ENCODE measurements around the gene HACD4.

Gene HACD4, protein sequence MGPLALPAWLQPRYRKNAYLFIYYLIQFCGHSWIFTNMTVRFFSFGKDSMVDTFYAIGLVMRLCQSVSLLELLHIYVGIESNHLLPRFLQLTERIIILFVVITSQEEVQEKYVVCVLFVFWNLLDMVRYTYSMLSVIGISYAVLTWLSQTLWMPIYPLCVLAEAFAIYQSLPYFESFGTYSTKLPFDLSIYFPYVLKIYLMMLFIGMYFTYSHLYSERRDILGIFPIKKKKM

DNA sequence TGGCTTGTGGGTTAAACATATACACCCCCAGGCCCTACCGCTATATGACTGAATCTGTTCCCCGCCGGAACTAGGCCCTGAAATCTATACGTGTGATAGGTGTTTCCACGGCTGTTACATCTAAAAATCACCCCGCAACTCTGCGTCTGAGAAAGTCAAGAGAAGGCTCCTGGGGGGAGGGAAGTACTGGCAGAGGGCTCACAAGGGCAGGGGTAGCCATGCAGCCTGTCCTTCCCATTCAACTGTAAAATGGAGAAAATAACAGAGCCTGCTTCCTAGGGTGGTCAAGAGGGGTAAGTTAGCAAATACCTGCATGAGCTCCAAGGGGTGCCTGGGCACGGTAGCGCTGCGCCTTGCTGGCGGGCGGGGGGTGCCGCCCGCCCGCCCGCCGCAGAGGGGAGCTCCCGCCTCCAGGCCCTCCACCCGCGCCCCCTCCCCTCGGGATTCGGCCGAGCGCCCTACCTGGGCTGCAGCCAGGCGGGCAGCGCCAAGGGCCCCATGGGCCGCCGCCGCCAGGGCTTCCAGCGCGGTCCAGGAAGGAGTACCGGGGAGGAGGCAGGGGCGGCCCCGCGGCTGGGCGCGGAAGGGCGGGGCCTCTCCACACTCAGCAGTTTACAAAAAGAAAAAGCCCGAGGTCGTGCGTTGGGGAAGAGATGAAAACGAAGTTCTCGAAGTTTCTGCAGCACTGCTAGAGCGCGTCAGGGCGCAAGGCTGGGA is at the start of gene HACD4:
Gene HACD4, minus strand, starts transcription at position 550 of the 717 bp plus-strand sequence. Its CDS starts 50 bp downstream, at position 500.
- peak; percentile 54 to 66 for DNase-seq

DNA sequence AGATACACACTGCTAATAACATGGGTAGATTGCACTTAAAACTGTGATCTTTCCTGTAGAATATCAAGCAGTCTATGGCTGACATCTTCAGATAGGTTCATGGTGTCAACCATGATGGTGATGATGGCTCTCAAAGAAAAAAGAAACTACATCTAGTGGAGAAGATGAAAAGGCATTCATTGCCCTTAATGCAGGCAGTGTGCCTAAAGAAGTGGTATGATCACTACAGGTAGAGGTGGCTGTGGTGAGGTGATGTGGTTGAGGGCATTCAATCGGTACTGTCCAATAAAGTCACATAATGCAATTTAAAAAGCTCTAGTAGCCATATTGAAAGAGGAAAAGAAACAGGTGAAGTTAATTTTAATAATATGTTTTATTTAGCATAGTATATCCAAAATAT is 49.4 kb upstream of the HACD4 start:
- DNase-seq: no peak

DNA sequence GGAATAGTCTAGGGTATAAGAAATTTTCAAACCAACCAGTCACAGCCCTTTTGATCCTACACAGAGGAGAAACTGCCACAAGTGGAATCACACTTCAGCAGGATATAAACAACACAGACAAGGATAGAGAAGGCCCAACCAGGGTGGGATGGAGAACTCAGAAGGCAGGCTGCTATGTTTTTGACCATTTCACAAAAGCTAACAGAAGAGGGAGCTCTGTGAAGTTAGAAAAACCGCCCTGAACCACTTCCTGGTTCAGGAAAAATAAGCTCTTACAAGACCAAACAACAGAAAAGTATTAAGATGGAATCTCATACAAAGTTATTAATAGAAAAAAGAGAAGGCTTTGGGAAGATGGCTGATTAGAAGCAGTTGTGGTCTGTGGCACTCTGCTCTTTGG is 47.3 kb upstream of the HACD4 start:
- no peak for DNase-seq

DNA sequence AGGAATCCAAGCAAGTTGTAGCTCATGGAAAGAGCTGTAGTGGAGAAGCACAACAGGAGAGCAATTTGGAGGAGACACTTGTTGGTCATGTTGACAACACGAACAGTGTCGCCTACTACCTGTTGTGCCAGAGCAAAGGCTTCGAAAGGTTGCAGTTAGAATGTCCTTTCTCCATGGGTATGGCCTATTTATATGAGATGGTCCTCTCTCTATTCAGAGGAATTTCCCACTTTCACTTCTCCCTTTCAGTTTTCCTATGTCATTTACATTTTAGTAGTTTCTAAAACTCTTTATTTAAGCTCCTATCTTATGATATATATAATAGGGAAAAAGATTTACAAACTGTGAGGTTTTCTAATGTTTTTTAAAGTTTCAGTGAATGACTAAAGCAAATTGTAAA is 46.3 kb upstream of the HACD4 start, which contains the start of gene IFNB1:
Gene IFNB1, minus strand, starts transcription at position 162 of the 400 bp plus-strand sequence. Its CDS starts 73 bp downstream, at position 89.
- DNase-seq: no peak

DNA sequence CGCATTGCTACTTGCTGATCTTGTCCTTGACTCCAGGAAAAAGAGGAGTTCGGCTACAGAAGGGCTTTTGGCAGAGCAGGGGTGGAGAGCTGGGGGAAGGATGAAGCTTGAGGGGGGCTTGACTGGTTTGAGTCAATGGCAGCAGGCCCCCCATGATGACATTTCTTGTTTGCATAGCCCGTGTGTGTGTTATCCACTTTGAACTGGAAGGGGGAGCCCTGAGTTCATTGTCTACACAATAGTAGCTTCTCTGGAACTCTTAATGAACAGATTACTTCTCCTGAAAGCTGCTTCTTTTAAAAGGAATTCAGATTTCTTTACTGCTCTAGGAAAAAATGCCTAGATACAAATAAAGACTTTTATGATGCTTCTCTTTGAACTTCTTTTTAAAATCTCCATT is 44.0 kb upstream of the HACD4 start:
- no peak for DNase-seq

DNA sequence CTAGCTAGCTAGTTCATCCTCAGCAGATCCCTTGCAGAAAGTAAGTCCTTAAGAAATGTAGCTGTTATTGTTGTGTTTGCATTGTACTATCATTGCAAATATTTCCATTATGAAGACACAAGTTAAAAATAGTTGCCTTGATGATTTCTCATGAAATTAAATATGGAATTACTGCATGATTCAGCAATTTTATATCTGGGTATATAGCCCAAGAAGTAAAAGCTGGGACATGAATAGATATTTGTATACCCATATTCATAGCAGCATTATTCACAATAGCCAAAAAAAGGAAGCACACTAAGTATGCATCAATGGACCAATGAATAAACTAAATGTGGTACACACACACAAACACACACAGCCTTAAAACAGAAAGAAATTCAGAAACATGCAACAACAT is 39.5 kb upstream of the HACD4 start:
- no peak for DNase-seq

DNA sequence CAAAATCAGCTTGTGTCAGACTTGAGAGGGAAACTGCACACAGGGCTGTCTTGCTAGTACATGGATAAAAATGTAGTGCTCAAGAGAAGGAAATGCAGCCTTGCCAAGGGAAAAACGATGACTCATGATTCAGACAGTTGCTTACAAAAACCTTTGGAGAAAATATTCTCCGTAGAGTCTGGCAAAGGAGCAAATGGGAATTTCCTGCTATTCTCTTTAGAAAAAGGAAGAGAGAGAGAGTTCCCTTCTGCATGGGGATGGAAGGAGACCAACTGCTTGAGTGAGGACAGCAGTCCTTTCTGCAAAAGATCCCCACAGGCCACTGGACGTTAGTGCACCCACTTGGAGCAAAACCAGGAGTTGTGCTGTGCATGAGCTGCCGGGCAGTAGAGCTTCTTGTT is 38.7 kb upstream of the HACD4 start:
- no peak for DNase-seq

DNA sequence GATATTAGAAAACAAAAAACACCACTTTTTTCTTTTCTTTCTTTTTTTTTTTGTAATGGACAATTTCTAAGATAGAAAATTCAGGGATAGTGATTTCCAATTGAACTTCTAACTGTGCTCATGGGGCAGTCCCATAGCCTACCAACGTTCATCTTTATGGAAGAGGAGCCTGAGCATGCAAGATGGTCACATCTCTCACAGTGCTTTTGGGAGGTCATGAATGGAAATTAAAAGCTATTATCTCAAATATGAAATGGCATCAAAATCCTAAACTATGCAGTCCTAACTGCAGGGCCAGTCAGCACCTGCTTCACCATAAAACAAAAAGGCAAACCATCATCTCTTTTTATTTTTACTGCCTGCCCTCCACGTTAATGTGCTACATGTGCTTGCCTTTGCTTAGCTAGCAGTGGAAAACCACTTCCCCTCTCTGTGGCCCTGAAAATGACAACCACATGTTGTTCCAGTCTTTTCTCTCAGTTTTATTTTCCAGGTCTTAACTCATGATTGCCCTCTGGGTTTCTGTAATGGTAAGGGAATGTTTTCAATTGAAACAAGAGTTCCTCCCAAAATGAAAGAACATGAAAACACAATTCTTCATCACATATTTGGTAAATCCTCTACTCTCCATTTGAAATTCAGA is 29.6 kb upstream of the HACD4 start:
- DNase-seq: peak in 1 of 2 experiments; percentile 8

DNA sequence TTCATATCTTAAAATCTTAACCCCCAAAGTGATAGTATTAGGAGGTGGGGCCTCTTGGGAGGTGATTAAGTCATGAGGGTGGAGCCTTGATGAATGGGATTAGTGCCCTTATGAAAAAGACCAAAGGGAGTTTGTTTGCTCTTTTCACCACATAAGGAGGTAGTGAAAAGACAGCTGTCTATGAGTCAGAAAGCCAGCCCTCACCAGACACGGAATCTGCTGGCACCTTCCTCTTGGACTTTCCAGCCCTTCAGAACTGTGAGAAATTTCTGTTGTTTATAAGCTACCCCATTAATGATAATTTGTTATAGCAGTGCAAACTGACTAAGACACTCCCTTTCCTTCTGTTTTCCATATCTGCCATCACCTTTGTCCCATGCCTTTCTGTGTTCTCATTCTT is 25.5 kb upstream of the HACD4 start:
- no peak for DNase-seq

DNA sequence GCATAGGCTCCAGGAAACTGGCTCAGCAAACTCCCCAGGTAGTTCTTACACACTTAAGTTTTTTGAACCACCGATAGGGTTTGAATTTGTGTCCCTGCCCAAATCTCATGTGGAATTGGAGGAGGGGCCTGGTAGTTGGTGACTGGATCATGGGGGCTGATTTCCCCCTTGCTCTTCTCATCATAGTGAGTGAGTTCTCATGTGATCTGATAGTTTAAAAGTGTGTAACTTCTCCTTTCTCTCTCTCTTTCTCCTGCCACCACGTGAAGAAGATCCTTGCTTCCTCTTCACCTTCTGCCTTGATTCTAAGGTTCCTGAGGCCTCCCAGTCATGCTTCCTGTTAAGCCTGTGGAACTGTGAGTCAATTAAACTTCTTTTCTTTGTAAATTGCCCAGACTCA is 22.4 kb upstream of the HACD4 start:
- no peak for DNase-seq

DNA sequence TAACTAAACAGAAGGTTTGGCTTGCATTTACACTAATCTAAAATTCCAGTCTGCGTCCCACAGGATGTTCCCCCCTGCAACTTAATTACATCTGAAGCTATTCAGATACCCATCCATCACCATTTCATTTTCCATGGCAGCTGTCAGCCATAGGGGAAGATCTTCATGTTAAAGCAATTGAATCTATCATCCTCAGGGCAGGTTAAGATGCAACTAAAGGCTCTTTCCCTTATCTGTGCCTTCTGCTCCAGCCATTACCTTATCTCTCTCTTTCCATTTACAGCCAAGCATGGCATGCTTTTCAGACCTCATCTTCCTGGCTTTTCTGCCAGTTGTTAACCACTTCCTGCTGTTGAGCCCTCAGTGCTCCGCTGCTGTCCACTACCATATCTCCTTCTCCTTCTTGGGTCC is 15.8 kb upstream of the HACD4 start:
- DNase-seq: no peak

DNA sequence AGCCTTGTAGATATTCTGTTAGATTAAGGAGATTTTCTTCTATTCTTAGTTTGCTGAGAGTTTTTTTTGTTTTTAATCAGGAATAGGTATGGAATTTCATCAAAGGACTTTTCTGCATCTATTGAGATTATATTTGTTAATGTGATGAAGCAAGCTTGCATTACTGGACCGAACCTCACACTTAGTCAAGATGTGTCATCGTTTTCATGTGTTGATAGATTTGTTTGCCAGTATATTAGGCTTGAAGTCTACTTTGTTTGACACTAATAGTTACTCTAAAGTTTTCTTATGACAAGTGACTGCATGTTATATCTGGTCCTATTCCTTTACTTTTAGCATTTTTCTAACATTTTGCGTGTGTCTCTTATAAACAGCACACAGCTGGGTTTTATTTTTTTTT is 12.4 kb upstream of the HACD4 start:
- DNase-seq: no peak

DNA sequence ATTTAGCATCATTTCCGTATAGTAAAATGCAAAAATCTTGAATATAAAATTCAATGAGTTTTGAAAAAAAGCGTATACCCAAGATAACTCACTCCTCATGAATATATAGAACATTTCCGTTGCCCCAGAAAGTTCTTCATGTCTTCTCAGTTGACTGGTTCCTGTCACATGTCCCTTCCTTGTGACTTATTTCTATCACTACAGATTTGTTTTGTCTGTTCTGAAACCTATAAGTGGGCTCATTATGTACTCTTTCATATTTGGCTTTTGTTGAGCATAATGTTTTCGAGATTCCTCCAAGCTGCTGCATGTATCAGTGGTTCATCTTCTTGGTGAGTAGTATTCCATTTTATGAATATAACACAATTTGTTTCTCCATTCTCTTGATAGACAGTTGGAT is 11.0 kb upstream of the HACD4 start:
- no peak for DNase-seq

DNA sequence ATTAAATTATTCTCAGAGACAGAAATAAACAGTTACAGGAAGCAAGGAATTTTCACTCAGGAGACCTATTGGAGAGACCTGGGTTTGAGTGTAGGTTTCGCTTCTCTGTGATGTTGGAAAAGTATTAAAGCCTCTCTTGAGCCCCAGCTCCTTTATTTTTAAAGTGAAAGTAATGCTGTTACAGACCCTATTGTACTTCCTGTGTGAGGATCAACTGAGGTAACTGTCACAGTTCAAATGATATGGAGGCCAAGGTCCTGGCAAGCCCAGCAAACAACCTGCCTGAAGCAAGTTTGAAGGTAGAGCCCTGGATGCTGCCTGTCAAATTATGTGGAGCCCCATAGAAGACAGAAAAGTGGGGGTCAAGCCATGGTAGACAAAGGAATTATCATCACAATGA is 7.9 kb upstream of the HACD4 start:
- DNase-seq: no peak

DNA sequence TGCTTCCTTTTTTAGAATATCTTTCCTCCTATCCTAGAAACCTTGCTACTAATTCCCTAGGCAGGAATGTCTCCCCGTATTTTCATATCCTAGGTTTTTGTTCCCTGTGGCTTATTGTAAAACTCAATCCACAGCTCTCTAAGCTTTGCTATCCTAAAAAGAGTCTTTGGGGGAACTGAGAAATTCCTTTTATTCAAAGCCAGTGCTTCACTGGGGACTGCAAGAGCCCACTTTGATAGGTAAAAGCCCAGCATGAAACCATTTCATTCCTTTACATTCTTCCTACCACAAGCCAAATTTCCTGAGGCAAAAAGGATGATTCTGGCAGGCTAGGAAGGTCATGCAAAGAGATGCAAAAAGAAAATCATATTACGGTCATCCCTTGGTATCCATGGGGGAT is 5.8 kb upstream of the HACD4 start:
- no peak for DNase-seq

DNA sequence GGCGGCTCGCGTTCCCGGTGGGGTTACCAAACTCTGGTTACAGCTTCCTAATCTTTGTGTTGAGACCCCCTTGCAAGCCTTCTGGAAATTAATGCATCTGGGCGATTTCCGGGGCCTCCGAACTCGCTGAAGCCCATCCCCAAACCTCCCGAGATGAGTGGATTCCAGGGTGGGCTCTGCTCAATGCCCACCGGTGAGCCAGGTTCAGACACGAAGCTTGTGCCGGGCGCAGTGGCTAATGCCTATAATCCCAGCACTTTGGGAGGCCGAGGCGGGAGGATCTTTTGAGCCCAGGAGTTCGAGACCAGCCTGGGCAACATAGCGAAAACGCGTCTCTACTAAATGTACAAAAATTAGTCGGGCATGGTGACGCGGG is 356 bp upstream of the HACD4 start:
- DNase-seq: no peak

DNA sequence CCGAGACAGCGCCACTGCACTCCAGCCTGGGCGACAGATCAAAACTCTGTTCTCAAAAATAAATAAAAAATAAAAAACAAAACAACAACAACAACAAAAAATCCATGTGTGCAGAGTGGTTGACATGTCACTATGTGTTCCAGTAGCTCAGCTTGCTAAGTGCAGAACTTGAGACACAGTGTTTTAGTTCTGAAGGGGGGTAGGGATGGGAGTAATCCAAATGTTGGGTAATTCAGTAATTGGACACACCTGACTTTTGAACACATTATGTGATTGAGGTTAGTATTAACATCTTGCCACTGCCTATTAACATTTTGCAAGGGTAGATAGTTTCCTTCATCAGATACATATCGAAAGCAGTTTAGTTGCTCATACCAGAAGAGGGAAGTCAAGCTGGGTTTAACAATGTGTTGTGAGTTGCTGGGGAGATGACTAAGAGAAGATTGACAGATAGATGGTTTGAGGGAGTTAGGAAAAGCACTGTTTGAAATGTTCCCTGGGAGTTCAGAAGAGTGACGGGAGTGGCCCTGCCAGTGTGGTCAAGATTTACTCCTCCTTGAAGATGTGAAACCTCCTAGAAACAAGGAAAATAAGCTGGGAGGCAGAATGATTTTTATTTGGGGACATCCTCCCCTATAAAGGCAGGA is 928 bp downstream of the HACD4 start:
- peak; percentile 11 to 26 for DNase-seq

DNA sequence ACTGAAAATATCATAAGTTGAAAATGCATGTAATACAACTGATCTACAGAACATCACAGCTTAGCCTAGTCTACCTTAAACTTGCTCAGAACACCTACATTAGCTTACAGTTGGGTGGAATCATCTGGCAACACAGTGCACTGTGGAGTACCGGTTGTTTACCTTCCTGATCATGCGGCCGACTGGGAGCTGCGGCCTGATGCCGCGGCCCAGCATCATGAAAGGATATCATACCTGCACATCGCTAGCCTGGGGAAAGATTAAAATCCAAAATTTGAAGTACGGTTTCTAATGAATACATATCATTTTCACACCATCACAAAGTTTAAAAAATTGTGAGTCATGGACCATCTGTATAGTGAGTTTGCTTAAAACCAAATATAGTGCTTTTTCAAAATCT is 1.8 kb downstream of the HACD4 start:
- DNase-seq: no peak

DNA sequence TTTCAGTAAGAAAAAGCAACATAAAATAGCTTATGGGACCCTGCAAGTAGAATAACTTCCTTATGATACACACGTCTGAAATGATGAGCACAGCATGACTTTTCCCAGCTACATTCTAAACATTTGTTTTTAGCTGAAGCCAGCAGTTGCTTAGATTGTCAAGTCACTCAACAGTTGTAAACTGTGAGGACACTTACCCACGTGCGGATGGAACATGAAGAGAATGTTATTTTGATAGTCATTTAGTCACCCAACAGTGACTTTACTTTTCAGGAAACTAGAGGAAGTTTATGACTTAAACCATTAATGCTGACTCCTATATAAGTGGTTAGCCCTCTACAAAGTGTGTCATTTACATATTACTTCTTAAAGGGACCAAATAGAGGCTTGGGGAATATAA is 3.0 kb downstream of the HACD4 start:
- DNase-seq: no peak

DNA sequence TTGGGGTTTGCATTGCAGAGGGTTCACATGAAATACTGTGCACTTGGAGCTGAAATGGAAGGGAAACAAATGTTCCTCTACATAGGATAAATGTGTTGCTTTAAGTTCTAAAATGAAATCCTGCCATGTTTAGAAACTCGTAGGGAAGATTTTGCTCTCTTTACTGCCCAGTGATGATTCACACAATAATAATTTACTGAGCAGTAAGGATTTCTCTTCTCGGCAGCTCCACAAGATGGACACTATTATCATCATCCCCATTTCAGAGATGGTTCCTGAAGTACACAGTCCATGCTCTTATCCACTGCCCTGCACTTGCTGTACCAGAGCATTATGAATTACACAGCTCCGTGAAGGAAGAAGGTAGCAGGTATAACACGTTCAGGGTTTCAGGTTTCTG is 4.1 kb downstream of the HACD4 start:
- DNase-seq: no peak

DNA sequence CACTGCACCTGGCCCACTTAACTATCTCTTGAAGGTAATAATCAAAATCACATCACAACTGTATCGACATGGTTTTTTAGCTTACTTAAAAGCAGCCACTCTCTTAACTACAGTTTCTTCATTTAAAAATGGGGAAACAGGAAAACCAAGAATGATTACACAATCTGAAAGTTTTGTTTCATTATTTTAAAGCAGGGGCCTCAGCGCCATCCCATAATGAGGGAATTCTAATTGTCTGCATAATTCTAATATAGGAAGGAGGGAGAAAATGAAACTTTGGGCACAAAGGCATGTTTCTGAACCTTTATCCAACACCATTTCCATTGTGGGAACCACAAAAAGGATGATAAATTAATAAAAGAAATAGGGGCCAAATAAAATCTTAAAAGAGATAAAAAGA is 7.6 kb downstream of the HACD4 start:
- DNase-seq: no peak

DNA sequence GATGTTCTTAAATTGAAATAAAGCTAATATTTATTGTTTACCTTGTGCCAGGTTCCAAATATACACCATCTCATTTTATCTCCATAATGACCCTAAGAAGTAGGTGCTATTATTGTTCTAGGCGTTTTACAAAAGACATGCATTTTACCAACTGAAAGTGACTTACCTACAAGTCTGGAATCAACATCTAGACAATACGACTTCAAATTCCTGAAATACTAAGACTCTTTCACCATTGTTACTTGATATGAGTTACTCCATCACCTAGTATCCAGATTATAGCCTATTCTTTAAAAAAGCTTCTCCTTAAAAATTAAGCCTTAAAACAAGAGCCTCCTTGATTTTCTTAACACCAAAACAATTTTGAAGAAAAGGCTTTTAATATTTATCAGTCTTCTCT is 13.3 kb downstream of the HACD4 start:
- no peak for DNase-seq

DNA sequence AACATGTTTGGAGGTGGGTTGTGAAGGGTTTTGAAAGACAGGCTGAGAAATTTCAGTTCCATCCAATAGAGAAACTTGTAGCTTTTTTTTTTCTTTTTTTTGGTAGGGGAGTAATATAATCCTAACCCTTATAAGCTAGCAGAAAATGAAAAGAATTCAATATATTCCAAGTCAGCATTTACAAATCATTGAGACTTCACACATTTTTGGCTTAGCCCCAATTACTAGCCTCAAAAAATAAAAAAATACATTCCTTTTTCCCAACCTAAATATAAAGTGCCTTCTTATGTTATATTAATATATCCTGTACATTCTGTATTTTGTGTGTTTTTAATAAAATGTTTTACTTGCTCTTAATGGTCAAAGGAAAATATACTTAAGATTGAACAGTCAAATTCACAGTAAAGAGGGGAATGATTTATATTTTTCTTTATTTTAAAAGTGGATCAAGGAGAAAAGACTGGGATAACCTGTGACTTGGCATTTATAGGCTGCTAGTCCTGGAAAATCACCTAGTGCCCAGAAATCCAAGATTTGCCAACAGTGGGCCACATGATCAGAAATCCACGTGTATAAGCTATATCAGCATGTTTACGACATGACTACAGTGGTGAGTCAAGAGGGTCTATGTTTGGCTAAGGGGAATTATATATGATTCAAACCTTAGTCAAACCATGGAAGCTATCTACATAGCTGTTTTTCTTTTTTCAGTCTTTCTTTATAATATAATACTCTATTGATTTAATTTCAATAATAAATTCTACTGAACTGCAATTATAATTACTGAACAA is 14.5 kb downstream of the HACD4 start:
- no peak for DNase-seq

Measured in activated CD4-positive, alpha-beta T cell treated with anti-CD3 and anti-CD28 coated beads, Interleukin-2, amount 50 U/mL, for 48 hours (primary cell).